Fibroblast of skin of right biceps (primary cell): ENCODE measurements around the gene KDM4C.

ENCODE experiments used
- DNase-seq: peaks from one replicate; pipeline ENCODE4 v3.0.0-alpha.2; 2013

The KDM4C gene

DNA sequence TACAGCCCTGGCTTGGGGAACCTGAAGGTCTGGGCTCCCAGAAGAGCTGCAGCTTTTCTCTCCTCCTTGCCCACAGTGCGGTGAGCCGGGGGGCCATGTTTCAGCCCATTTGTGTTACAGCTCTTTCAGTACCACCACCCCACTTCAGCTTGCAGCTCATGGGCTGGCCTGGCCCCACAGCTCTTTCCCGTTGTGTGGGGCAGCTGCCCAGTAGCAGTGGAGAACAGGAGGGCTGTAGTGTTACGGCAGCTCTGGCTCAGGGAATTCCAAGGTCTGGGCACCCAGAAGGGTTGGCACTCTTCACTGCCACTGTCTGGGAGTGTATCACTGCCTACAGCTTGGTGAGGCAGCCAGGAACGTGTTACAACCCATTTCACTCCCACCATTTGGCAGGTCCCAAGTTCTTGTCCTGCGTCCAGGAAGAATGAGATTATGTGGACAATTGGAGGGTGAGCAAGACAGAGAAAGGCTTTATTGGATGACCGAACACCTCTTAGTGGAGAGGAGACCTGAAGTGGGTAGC is 390.5 kb downstream of the KDM4C start:
- DNase-seq = no peak

DNA sequence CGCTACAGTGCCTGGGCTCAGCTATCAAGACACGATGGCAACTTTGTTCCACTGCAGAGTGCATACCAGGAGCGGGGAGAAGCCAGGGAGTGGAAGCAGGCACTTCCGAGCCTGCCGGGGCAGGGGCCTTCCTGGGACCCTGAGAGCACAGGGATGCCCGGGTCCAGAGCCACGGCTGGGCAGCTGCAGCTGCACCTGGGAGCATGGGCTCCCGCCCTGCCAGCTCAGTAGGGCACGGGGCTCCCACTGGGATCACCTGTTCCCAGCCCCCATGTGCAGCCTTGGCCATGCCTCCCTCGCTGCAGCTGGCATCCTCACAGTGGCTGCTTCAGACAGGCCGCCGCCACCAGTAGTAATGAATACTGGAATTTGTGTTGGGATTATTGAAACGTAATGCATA is 391.5 kb downstream of the KDM4C start:
- DNase-seq = no peak

DNA sequence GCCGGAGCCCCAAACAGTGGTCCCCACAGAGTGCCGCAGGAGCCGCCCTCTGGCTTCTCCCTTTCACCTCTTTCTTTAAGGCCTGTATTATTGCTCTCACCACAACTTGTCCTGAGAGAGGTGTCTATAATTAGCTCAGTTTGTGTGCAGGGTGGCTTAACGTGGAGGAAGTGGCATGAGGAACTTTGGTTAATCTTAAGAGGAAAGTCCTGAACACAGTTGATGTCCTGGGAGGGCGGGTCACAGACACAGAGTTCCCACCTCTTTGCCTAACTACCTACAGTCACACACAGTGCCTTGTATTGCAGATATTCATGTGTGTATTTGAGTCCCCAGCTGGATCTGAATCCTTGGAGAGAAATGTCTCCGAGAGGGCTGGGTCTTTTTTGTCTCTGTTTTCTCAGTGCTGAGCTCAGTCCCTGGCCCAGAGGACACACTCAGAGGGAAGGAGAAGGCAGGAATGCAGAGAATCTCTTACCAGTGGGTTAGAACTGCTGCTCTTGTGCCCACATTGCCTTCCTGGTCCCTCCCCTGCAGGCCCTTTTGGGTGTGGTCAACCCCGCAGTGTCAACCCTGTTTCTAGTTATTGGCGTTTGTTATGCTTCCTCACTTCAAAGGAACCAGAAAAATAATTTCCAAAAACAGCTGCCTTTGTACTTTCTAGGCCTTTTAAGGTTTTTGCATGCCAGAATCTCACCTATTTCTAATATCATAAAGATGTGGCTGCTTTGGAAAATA is 392.5 kb downstream of the KDM4C start:
- DNase-seq = no peak

DNA sequence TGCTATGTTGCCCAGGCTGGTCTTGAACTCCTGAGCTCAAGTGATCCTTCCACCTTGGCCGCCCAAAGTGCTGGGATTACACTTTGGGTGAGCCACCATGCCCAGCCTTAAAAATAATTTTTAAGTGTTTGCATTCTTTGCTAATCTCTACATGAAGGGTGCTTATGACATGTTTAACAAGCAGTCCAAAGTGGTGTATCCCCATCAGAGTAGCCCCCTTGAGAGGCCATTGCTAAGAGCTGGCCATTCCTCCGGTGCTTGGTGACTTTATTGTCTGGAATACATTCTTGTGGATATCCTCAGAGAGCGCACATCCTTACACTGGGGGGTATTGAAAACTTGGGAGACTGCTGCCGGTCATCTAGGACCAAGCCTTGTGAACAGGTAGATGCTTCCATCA is 395.4 kb downstream of the KDM4C start:
- no peak for DNase-seq

DNA sequence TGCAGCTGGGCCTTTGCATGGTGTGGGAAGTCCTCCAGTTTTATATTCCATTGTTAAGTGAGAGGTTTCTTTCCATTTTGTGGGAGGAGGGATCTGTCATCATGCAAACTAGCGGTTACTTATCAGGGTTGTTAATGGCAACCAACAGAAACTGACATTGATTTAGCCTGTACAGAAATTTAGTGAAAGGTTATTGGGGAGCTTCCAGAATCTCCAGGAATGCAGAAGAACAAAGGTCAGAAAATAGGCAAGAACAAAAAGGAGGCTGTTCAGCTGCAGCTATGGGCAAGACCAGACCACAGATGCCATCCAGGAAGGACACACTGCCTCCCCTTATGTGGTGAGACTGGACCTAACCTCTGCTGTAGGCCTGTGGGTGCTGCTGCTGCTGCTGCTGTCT is 395.8 kb downstream of the KDM4C start:
- DNase-seq = no peak

DNA sequence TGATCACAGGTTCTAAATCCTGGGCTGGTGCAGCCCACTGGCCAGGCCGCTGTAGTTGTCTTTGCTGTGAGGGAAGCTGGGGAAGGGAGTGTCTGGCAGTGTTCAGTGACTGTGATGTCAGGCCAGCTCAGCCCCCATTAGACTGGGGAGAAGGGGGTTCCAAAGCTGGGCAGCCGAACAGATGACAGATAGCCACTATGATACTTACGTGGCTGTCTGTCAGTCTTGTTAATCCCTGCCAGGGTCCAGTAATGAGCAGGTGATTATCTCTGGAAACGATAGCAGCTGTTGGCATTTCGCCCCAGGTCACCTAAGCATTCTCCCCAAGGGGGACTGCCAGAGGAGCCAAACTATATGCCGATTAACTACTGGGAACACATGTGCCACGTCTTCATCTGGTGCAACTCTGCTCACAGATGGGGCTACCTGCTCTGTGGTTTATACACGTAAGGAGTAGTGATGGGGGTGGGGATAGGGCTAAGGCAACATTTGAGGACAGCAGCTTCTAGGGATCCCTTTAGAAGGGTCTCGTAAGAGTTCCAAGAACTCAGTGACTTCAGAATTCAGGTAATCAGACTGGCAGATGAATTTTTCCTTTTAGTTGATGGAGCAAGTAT is 396.3 kb downstream of the KDM4C start:
- DNase-seq = no peak

DNA sequence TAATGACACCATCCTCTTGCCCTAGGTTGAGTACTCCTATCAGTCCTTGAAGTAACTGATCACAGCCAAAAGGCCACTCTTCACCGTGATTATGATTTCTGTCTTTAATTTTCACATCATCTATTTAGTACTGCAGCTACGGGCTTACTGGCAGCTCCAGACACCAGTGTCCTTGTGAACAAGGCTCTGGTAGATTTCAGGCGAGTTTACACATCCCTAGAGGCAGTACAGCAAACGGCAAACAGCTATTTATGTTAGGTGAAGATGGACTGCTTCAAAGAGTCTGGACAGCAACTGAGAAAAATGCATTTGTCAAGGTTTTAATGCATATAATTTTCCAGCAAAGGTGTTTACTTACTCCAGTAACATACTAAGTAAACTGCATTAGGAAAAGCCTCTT is 396.9 kb downstream of the KDM4C start:
- no peak for DNase-seq

DNA sequence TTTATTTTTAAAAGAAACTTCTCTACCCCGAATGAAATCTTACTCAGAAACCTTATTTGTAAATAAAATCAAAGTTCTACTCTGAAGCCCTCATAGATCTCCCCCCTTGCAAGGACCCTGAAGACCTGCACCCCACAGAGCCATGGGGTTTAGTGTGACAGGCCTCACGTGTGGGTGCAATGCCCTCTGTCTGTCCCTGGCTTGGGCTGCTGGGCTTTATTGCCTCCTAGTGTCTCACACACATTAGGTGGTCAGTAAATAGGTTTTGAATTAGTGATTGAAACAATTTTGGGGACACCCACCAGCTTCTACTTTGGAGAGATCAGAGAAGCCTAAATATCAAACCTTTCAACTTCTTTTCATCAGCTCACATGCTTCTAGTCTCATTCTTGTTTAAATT is 403.7 kb downstream of the KDM4C start:
- DNase-seq = no peak

DNA sequence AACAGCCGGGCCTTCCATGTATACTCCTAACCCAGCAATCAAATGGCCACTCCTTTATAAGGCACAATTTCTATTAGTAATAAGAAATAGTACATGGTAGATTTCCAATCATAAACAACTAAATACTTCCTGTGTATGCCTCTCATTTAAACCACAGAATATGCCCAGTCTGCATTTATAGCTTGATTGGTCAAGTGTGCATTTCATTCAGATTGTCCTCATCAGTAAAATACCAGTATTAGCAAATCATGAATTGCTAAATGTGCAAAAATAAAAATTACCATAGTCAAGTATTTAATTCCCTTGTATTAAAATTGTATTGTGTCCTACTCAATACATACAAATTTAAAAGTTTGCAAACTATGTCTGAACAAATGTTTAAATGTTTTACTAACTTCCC is 406.2 kb downstream of the KDM4C start:
- no peak for DNase-seq

DNA sequence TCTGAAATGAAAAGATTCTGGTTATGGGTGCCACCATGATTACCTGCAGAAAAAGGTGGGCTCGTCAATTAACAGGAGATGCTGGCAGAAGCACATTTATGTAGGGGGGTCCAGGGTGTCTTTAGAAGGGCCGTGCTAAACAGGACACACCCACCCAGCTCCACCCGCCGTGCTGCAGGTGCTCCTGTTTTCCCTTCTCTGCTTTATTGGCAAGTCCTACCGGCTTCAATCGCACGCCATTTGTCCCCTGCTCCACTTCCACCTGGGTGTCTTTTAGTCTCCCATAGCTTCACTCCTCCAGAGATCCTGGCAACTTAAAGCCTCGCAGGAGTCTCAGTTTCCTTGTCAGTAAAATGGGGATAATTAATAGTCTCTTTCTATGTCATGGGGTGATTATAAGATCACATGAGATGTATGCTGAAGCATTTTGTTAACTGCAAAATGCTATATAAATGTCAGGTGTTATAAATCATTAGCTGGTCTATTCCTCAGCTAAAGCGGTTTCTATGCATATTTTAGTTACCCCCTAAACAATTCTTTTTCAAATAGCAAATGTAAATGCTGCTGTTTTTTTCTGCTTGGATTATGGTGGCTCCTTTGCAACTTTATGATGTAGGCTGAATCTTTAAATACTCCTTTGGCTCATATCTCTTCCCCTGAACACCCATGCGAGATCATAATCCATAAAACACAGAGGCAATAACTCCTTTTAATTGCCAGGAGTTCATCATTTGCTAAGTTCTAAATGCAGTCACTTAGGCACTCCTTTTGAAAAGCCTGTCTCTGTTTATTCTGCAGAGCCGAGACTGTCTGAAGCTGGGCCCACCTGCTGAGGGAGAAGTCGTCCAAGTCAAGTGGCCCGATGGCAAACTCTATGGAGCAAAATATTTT is 406.9 kb downstream of the KDM4C start:
- DNase-seq = no peak

DNA sequence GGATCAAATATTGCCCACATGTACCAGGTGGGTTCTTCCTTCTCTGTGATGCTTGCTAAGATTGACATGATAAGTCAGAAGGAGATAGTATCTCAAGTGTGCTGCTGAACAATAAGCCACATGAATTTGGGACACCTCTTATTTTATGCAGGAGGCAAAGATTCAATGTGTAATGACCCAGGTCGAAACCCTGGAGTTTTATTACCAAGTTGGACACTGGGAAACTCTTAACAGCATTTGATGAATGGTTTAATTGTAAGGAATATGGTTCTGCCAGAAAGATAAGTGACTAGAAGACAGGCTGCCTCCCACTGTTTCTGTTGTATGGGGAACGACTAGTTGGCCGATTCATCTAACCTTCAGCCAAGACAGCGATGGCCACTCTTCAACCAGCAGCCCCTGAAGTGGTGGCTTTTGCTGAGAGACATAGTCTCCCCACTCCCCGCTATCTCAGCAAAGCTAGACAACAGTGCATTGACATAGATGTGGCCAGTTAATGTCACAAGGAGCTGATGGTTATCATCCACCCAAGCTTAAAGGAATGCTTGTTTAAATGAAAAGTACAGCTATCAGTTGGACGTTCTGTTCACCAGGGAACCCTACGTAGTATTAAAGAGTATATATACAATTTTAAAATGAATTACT is 407.7 kb downstream of the KDM4C start:
- DNase-seq = no peak

DNA sequence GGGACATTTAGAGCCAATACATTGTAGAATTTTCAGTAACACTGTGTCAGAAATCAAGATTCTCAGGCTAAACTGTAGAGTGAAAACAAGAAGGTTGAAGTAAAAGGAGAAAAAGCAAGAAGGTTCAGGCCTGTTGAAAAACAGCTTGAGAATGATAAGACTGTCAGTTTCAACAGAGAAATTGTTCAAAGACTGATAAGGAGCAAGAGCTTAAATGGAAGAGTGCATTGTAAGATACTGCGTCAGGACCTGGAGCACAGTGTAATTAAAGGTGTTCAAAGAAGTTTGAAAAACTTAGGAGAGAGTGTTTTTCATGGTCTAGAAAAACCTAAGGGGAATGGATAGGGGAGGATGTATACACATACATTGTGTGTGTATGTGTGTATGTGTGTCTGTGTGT is 408.3 kb downstream of the KDM4C start:
- DNase-seq = no peak

DNA sequence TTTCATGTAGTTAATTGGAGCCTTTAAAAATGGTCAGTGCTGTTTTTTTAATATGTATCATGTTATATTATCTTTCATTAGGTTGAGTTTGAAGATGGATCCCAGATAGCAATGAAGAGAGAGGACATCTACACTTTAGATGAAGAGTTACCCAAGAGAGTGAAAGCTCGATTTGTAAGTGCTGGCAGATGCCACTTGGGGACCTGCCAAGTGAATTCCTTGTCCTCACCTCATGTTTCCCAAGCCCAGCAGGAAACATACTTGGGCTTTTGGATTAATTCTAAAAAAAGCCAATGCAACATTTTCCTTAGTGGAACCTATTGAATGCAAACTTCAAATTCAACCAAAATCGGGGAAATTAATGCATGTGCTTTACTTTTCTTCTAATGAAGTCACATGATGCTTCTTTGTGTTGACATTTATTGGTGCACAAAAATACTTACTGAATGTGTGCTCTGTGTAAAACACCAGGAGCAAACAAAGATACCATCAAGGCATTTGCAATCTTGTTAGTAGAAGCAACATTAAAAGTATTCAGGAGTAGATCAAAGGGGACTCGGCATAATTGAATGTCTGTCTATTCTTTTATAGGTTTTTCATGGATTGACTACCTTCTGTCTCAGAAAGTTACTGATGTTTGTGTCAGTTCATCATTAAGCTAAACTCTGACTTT is 412.1 kb downstream of the KDM4C start:
- peak; percentile 34 for DNase-seq

DNA sequence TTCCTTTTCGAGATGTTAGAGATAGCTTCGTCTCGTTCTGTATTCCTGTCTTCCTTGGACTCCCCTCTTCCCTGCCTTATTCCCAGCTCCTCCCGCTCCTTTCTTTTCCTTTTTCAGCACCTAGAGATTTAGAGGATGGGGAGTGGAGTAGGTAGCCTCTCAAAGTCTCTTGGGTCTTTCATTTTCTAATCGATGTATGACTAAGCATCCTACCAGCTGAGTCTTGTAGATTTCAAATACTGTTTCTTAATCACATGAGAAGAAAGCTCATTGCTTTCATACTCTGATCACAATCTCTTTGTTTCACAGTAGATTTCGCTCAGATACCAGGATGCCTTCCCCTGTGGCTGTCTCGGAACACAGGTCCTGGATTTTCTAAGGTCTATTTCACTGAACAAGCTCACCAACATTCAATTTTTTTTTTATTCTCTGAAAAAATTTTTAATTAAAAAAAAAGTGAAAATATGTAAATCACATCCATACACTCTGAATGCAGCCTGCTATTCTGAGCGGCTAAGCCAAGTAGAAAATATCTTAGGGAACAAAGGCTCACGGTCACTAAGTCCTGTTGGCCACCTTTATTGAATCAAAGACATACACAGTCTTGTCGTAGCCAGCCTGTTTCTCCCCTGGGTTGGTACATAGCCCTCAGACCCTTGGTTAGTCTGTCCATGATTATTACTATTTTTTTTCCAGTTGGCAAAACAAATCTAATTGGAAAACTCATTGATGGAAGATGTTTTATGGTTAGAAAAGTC is 413.8 kb downstream of the KDM4C start:
- DNase-seq = no peak

DNA sequence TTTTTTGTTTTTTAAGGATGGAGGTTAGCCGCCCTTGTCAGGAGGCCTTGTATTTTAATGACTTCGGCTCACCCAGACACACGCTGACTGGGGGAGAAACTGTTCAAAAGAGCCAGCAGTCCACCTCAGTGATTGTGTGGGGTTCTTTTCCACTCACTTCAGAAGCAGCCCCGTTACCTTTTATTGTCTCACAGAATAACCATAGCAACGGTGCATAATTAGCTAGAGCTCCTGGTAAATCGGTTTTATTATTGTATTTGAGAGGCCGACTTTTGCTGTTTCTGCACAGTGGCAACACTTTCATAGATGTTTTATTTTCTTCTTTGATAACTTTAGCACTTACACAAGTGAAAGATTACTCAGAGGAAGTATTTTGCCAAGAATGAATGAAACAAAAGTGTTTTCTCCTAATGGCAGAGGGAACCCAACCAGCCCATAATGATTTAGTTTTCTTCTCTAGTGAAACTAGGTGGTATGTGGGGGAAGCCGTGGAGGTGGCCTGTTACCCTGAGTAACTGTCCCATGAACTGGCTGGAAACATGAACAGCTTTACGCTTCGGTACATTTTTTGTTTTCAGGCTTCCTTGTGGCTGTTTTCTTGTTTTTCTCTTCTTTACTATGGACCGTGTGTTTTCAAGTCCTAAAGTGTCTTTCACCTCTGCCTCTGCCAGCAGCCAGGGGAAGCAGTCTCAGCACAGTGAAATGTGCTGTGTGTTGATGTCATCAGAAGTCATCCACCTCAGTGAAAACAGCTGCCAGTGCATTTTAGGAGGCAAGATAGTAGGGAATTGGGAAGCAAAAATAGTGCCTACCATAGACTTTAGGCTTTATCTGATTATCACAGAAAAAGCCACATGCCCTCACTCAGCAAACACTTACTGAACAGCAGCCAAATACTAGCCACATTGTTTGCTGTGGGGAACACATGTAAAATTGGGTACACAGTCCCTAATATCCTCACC is 414.7 kb downstream of the KDM4C start:
- DNase-seq = peak; percentile 16

DNA sequence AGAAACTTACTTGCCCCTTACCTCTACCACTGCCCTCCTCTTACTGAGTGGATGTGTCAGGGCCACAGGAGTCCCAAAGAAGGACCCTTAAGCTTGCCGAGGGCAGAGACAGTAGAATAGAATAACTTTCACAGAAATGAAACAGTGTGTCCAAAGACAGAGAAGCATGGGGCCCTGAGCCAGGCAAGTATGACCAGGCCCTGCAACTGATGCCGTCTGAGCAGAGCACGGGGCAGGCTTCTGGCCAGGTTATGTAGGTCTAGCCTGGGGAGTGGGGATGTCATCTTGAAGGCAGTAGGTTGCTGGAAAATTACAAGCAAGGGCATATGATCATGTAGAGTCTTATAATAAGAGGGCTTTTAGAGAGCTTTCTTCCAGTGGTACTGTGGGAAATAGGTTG is 415.4 kb downstream of the KDM4C start:
- no peak for DNase-seq

DNA sequence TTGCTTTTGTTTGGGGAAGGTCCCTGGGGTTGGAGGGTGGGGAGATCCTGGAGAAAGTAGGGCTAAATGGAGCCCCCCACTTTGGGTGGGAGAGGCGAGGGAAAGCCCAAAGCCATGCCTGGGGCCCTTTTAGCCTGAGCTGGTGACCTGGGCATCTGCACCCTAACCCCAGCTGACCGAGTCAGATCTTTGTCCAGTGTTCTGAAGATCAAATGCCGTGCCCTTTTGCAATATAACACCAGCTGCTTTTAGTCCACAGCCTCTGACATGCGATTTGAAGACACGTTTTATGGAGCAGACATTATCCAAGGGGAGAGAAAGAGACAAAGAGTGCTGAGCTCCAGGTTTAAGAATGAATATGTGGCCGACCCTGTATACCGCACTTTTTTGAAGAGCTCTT is 416.5 kb downstream of the KDM4C start:
- no peak for DNase-seq

DNA sequence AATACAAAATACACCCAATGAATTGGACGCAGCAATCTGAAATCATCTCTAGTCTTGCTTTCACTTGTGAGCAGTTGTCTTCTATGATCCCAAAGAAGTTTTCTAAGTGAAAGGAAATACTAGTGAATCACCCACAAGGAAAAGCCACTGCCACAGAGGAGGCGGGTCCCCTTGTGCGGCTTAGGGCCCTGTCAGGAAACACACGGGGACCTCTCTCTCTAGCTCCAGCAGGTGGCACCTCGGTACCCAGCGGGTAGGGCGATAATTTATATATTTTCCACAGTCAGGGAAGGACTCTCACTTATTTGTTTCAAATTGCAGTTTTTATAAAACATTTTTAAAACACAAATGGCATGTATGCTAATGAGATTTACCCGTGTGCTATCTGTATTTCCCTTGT is 417.1 kb downstream of the KDM4C start:
- peak; percentile 3 for DNase-seq

DNA sequence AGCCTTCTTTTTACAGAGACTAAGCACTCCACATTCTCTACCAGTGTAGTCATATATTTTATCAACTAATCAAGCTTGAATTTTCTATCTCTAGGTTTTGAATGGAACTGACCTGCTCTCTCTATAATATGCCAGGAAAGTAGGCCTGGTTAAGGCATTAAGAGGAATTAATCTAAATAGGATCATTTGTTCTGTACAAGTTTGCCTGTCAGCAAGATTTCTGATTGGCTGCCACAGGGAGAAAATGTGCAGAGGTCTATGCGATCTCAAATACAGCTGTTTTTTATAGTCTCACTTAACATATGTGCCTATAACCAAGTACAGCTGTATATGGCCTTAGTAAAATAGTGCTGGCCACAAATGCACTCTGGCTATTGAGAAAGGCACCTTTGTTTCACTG is 418.8 kb downstream of the KDM4C start:
- no peak for DNase-seq

DNA sequence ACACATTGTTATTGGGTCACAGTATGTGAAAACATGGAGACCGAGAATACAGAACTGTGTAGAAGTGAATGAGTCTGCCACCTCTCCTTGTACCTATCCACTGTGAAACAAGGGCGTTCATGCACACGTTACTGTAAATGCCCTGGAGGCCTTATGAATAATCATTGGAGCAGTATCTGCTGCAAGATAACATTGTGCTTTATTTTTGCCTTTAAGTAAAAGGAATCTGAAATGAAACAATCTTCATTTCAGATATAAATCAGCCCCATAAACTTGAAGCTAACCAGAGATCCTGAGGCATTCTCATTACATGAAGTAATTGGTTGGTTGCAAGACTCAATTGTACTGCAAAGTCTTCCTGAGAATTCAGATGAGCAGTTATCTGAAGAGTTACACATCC is 419.6 kb downstream of the KDM4C start:
- DNase-seq = no peak

DNA sequence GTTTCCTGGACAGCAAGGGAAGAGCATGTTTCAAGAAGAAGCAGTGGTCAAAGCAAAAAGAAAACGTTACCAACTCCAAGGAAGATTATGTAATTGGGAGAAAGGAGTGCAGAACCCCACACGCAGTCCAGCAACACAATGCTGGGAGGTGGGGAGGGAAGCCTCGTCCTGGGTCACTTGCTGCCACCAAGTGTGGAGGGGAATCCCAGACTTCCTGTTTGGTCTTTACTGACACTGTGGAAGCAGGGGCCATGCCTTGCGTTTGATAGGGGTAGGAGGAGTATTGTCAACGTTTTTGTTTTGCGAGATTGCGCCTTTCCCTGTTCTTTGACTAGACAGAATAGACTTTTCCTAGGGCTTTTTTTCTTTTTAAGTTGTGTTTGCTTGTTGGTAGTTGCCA is 421.0 kb downstream of the KDM4C start:
- DNase-seq = no peak
